GM21515 (cell line): Measurements from ENCODE around the gene MS4A18.

Experiments
- ATAC-seq: cut with Tn5 transposase; IDR thresholded peaks from one replicate; pipeline ENCODE4 v1.9.1; 2021; ENCODE audit not compliant: unreplicated experiment

Gene MS4A18

DNA sequence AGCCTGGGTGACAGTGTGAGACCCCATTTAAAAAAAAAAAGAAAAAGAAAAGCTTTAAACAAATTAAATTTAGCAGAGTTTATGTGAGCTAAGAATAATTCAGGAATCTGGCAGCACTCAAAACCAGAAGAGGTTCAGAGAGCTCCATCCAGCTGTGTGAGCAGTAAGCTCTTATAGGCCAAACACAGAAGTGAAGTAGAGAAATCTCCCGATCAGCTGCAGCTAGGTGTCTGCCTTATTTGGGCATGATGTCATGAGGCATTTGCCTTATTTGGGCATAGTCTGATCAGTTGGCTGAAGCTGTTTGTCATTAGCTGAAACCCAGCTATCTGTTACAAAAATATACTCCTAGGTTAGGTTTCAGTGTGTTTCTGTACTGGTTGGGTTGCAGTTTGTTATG, 40.4 kb downstream of the MS4A18 start:
- ATAC-seq: peak; percentile 35

- ATAC-seq: no peak
Observed at GRCh38 chr11:60765355-60765754, 40.8 kb downstream of the MS4A18 start.

- ATAC-seq: no peak
Observed at GRCh38 chr11:60766547-60766946, 42.0 kb downstream of the MS4A18 start.

DNA sequence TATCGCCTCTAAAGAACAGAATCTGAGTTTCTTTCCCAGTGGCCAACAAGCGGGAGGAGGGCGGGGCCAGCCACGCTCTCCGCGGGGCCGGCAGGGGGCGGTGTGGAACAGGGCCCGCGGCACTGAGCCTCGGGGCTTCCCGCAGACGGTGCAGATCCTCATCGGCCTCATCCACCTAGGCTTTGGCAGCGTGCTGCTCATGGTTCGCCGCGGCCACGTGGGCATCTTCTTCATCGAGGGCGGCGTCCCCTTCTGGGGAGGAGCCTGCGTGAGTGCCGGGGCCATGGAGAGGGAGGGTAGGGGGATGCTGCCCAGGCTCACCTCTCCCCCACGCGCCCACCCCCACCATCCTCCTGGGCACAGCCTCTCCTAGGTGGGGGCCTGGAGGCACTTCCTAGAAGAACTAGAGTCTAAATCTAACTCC, 42.9 kb downstream of the MS4A18 start:
- no peak for ATAC-seq

DNA sequence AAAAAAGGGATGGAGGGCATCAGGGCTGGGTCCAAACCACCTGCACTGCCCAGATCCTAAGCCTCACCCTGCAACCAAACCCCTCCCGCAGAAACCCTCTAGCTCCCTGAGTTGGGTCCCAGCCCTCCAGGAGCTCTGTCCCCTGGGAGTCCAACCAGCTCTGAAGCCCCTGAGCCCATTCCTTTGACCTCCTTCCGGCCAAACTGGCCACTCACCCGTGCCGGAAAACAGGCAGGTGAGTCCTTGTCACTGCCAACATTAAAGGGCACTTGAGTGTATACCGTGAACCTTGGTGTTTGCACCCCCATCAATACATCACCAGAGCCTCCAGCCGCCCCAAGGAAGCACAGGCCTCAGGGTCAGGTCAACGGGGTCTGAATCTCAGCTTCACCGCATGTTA, 43.7 kb downstream of the MS4A18 start:
- no peak for ATAC-seq

DNA sequence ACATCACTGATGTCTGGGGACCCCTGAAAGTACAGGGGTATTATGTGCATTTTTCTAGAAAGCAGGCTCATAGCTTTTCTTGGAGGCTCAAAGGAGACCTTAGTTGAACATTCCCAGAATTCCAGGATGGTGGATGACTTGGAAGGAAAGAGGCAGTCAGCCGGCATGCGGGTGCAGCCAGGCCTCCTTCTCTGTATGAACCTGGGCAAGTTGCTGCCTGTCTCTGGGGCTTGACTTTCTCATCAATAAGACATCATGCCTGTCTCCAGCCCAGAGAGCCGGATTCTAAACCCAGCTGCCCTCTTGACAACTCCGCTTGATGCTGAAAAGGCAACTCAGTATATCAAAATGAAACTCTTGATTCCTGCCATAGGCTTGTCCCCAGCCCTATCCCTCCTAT, 44.8 kb downstream of the MS4A18 start:
- no peak for ATAC-seq

DNA sequence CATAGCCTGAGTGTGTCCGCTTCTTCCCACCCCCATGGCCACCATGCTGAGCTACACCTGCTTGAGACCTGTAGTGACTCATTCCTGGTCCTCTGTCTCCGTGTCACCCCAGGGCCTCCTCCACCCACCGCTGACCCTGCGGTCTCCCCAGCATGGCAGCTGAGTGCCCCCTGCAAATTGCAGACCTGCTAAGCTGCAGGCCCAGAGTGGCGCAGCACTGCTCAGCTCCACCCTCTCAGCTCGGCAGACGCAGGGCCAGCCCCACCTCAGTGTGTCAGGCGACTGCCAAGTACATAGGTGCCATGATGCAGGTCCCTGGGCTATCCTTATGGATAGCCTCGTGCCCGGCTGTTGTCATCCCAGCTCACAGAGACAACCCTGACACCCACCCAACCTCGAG, 45.3 kb downstream of the MS4A18 start:
- ATAC-seq: no peak

GRCh38 chr11:60771146-60771545, 46.6 kb downstream of the MS4A18 start:
- no peak for ATAC-seq

GRCh38 chr11:60771879-60772525, 47.5 kb downstream of the MS4A18 start:
- ATAC-seq: no peak

DNA sequence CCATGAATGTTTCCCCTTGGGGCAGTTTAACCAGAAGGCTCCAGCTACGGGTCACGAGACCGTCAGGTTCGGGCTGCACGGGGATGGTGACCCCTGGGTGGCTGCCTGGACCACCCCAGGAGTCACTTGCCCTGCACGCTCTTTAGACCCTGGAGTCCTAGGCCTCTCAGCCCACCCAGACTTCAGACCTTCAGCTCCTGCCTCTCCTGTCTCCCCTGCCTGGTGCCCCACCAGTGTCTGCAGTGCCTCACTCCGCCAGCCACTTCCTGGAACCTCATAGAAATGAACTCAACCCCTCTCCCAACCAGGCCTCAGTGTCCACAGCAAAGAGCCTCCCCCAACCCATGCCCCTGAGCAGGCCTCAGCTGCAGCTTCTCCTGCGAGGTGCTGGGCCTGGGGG, 48.1 kb downstream of the MS4A18 start:
- no peak for ATAC-seq

GRCh38 chr11:60774726-60775125, 50.2 kb downstream of the MS4A18 start:
- ATAC-seq: no peak

DNA sequence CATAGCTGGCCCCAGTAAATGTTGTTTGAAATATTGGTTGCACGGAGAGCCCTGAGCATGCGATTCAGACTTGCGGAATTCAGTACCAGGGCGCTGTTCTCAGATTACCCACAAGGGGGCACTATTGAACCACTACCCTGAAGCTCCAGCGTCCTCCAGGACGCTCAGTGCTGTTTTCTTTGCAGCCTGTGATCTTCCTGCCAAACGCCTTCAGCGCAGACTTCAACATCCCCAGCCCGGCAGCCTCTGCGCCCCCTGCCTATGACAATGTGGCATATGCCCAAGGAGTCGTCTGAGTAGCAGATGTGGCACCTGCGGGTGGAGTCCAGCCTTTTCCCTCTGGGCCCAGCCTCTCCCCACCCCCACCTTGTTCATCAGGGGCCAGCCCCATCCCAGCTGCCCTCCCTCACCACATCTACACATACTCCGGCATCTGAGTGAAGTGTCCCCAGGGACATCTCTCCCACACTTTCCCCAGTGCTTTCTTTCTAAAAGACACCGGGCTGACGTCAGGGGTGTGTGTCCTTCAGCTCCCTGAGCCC, 51.0 kb downstream of the MS4A18 start:
- ATAC-seq: peak; percentile 70

GRCh38 chr11:60776167-60776566, 51.6 kb downstream of the MS4A18 start:
- no peak for ATAC-seq

DNA sequence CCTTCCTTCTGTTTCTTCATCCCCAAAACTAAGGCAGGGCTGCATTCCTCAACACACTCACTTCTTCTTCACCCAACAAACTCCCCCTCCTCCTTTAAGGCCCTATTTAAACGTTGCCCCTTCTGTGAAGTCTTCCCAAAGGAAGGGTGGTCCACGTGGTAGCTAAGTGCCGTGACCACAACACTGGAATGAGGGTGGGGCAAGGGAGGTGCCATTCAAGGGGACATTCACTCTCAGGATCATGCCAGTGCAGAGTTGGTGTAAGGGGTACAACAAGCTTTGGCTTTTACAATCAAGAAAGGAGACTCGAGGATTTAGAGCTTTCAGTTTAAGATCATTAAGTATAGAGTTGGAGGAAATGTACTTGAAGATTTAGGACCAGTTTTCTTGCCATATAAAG, 52.6 kb downstream of the MS4A18 start:
- no peak for ATAC-seq

- ATAC-seq: no peak
Observed at GRCh38 chr11:60777572-60777971, 53.1 kb downstream of the MS4A18 start.

DNA sequence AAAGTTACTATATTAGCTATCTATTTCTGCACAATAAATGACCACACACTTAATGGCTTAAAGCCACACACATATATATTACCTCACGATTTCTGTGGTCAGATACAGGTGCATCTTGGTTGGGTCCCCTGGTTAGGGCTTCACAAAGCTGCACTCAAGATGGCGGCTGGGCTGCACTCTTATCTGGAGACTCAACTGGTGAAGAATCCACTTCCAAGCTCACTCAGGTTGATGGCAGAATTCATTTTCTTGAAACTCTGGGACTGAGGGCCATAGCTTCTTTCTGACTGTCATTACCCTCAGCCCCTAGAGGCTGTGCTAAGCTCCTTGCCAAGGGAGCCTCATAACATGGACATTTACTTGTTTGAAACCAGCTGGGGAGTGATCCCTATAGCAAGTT, 55.5 kb downstream of the MS4A18 start:
- ATAC-seq: no peak

DNA sequence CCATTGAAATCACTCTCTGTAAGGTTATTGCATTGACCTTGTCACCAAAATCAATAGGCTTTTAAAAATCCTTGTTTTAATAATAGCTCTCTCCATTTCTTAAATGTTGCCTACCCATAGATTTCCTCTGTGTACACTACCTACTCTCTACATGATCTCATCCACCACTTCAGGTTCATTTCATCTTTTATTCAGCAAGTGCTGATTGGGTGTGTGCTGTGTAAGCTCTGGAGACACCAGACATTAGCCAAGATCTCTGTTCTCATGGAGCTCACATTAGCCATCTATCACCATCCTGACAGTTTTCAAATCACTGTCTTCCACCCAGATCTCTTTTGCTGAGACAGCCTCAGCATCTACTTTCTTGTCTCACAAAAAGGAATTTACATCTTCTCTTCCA, 56.3 kb downstream of the MS4A18 start:
- no peak for ATAC-seq

DNA sequence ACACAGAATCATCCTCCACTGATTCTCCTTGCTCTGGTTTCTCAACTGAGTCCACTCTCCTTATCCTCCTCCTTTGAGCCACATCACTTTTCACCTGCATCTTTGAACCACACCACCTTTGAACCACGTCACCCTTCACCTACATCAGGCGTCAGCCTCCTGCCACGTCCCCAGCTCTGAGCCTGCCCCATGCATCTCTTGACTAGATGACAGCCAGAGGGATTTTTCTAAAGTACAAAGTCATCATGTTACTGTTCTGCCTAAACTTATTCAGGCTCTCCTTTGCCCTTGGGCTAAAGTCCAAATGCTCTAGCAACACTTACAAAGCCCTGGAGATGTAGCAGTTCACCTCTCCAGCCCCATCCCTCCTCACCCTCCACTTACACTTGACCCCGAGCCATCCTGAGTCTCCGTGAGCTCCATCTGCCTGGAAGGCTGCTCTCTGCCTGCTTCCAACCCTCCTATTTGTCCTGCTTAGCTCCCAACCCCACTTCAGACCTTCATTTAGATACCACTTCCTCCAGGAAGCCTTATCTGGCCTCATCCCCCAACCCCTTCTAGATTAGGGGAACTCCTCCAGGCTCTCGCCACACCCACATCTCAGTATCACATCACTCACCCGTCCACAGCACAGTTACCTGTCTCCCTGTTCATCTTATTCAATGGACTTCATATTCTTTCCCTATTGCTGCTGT, 56.9 kb downstream of the MS4A18 start:
- ATAC-seq: no peak

DNA sequence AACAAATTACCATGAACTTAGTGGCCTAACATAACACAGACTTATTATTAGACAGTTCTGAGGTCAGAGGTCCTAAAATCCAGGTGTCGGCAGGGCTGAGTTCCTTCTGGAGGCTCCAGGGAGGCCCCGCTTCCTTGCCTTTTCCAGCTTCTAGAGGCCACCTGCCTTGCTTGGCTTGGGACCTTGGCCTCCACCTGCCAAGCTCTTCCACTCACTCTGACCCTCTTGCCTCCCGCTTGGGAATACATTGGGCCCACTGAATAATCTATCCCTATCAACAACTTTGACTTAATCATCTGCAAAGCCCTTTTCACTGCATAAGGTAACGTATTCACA, 57.4 kb downstream of the MS4A18 start:
- ATAC-seq: no peak

- ATAC-seq: no peak
Observed at GRCh38 chr11:60782393-60783140, 58.0 kb downstream of the MS4A18 start.

DNA sequence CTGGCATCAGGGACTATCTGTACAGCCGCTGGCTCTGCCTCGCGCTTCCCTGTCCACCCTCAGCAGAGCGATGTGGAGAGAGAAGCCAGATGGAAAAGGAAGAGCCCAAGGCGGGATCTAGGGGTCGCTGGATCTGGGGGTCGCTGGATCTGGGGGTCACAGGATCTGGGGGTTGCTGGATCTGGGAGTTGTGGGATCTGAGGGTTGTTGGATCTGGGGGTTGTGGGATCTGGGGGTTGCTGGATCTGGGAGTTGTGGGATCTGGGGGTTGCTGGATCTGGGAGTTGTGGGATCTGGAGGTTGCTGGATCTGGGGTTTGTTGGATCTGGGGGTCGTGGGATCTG, 58.6 kb downstream of the MS4A18 start:
- ATAC-seq: no peak

- ATAC-seq: no peak
Observed at GRCh38 chr11:60783911-60784310, 59.4 kb downstream of the MS4A18 start.
